GM18517 (cell line): Measurements from ENCODE around the gene PPM1F.

Experiments used
- ATAC-seq: cut with Tn5 transposase; IDR thresholded peaks from one replicate; pipeline ENCODE4 v1.9.1; 2021; ENCODE audit warnings: mild to moderate bottlenecking, moderate library complexity; ENCODE audit not compliant: unreplicated experiment

Gene PPM1F

DNA sequence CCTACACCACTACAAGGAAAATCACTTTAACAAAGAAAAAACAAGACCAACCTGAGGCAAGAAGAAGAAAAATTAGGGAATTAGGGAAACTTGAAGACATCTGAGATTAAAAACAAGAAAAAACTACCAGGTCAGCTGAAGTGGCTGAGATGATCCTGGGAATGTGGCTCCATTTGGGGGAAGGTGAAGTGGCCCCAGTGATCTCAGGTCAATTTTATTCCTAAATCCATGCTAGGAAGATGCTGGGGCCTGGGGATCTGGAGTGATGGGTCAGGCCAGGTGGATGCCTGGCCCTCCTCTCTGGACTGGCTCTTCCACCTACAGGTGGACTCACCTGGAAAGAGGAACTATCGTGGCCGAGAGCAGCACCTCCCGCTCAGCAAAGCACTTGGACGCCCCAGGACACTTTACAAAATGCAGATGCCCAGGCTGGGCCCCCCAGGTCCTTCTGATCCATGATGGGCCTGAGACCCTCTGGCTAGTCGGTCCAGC is 23.3 kb upstream of the PPM1F start:
- ATAC-seq = no peak

DNA sequence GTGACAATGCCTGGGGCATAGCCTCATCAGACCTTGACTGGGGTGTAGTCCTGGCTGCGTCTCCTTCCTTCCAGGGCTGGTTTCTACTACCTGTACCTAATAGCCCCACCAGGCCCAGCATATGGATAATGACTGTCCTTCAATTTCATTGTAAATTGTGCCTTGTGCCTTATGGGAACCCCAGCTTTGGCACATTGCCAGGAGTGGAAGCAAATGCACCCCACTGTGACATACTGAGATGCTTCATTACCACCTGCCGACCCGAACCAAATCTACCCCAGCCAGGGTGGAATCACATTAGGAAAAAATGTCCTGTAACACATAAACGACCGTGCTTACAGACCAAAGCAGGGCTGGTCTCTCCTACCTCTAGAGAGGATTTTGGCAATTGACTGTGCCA is 22.6 kb upstream of the PPM1F start:
- no peak for ATAC-seq

DNA sequence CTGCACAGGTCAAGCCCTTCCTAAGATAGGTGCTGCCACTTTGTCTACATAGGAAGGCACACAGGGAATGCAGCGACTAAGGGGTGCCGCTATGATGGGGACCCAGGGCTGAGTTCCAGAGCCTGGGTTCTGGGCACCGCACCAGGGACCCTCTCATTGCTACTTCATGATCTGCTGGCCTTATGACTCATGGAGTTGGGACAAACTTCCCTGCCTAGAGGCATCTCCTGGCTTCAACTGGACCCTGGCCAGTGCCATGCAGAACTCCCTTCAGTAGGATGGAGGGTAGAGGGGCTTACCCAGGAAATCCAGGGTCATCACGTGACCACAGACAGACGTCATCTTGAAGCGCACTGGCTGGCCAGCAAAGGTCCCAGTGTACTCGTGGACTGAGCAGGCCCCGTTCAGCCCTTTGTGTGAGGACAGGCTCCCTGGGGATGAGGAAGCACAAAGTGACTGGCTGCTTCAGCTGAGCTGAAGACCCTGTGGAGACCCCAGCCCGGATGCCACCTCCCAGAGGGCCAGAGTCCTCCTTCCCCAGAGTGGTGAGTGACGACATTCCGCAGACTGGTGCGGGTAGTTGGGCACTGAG is 21.5 kb upstream of the PPM1F start:
- no peak for ATAC-seq

DNA sequence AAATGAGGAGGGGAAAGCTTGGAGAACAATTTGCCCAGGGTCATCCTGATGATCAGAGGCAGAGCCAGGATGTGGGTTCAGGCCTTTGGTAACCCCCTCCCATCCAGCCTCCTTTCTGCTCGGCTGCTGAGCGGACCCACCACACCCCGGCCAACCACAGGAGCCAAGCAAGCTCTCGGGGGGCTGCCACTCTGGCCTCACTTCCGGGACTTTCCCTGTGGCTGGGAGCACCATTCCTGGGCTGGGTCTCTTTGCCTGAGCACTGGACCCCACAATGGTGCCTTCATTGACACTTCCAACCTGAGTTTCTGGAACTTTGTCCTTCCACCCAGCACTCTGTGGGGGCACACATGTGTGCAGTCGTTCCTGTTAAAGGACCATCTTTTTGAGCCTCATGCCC is 20.2 kb upstream of the PPM1F start:
- ATAC-seq = no peak

DNA sequence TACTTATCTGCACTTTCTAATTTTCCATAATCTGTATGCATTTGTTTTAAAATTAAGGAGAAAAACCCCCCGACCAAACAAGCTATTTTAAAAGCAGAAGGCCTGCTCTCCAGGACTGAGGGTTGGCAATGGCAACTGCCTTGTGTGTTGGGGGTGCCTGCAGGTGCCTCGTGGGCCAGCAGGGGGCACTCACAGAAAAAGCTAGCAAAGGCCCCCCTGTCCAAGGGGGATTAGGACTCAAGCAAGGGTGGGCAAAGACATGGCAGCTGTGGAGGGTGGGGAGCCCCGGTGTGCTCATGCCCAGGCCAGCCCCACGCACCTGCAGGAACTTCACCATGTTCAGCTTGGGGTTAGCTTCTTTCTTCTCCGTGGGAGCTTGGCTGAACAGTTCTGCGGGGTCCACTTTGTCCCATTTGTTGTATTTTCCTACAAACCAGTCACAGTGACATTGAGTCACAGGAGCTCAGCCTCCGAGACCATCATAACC is 19.7 kb upstream of the PPM1F start:
- no peak for ATAC-seq

DNA sequence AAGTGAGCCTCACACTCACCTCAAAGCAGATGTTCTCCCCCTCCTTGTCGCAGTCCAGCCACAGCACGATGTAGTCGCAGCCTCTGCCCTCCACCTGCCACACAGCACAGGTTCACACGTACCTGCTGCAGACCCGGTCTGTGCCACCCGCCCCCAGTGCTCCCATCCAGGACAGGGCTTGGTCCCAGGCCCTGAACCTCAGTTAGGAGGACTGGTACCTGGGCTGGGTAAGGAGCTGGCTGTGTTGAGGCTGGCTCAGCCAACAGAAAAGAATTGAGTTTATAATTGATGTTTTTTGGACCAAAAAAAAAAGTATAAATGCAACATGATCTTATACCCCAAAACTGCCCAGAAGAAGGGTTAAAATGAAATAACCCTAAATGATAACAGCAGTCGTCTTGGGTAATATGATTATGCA is 19.2 kb upstream of the PPM1F start:
- no peak for ATAC-seq

DNA sequence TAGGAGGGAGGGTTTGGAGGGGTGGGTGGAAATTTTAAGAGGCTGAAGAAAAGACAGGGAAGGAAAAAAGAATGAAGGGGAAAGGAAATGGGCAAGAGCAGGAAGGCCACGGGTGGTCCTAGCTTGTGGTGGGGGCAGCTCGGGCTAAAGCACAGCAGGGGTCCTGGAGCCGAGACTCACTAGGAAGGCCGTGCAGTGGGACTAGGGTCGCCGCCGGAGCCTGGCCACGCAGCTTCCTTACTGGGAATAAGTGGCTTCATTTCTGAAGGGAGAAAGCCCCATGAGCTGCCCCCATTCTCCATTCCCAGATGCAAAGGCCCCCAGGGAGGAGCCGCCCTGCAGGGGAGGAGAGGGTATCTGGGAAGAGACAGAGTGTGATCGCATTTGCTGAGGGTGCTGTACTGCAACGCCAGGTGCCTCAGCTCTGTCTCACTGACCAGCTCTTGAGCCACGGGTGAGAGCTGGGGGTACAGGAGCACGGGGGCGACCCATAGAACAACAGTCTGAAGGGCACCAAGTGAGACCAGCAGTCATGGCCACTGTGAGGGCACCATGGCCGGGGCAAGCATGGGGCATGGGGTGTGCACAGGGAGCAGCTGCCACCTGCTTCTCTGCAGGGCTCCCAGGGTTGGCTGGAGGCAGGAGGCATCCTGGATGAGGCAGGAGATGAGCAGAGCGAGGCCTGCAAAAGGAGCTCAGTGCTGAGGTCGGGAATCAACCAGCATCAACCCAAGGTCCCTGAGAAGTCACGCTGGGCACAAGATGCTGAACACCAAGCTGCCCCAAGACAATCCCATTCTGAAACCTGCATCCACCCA is 18.4 kb upstream of the PPM1F start:
- no peak for ATAC-seq

DNA sequence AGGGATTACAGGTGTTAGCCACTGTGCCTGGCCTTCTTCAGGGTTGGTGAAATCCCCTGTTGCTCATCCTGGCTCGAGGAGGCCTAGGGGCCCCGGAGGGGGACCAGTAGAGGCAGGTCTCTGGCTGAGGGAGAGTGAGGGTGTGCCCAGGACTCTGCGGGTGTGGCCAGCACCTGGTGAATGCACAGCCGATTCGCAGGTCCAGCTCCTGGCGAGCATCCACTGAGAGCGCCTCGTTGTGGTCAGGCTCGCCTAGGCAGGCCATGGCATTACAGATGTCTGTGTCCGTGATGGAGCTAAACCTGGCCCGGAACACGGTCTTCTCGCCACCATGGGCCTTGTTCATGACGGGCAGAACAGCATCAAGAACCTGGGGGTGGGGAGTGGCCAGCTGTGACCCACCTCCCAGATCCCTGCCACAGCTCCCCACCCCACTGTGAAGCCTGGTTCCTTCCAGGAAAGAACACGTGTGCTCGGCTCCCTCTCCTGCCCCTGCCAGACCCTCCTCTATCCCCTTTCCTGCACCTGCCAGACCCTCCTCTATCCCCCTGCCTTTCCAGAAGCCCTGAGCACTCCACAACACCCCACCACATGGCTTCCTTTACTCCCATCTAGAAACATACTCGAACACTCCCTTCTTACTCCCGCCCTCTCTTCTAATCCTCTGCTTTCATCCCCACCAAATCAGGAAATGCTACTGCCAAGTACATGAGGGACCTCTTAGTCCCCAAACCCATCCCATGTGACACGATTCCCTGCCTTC is 17.6 kb upstream of the PPM1F start:
- ATAC-seq = no peak

DNA sequence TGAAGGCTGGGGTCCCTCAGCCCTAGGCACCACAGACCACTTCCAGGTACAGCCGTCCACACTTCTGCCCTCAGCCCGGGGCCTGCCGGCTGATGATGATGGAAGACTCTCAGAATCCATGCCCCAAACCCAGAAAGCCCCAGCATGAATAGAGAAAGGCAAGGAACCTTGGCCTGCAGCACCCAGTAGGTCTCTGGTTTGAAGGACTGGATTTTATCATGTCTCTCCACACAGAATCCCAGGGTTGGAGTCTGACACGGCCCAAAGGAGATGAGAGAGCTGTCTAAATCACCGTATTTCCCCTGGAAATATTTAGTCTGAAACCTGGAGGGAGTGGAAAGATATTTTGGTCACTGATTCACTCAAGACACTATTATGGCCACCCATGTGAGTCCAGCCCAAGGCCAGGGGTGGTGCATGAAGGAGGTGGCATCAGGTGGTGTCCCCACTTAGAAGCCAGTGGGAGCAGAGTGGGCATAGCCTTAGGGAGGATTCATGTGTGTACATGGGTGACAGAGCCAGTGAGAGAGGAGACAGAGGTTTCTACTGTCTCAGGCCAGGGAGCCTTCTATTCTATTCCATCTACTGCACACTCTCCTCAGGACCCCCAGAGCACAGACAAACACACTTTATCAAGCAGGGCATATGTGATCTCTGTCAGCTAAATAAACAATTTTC is 15.9 kb upstream of the PPM1F start:
- ATAC-seq = no peak

DNA sequence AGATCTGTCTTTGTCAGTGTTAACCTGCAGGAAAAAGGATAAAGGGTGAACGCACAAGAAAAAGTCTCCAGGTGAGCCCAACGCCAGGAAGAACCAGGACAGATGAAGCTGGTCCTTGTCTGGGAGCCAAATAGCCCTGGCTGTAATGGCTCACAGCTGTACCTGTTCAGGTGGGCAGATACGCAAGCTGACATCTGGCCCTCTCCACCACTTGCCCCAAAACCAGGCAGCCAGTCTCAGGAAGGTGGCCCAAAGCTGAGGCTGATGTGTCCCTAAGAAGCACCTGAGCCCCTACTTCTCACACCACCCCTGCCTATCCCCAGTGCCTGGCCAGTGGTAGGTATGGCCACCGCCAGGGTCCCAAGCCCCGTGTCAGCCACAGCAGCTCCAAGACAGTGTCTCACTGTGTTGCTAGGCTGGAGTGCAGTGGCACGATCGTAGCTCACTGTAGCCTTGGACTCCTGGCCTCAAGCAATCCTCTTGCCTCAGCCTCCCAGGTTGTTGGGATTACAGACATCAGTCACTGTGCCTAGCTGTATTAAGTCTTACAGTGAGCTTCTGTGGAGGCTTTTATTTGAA is 15.1 kb upstream of the PPM1F start:
- ATAC-seq = no peak

DNA sequence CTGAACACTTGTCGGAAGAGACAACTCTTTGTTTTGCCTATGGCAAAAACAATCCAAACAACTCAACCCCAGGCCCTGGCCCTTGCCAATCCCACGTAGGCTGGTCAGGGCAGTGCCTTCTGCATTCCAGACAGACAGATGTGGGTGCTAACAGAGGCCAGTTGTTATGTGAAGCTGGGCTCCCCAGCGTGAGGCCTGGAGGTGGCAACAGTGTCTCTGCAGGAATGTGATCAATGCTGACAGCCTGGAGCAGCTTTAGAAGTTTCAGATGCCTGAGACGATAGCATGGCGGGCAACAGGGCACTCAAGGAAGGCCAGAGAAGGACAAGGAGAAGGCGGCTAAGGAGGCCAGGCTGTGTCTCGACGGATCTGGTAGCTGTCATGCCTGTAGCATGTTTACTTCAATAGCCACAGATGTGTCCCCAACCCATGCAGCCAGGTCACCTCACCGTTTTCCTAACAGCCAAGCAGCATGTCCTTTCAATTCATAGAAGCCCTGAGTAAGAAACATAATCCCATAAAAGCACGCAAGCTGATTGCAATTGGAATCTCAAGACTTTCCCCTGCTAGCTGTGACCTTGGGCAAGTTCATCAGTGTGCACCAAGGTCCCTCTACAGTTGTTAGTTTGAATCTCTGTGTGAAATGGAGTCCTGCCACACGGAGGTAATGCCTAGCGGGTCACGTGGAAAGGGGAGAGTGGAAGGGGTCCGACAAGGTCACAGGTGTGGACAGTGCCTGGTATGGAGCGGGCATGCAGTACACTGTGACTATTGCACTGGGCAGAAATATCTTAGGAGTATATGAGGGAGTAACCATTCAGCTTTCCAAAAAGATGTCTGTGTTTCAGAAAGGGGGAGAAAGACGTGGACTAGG is 14.2 kb upstream of the PPM1F start:
- ATAC-seq = no peak

DNA sequence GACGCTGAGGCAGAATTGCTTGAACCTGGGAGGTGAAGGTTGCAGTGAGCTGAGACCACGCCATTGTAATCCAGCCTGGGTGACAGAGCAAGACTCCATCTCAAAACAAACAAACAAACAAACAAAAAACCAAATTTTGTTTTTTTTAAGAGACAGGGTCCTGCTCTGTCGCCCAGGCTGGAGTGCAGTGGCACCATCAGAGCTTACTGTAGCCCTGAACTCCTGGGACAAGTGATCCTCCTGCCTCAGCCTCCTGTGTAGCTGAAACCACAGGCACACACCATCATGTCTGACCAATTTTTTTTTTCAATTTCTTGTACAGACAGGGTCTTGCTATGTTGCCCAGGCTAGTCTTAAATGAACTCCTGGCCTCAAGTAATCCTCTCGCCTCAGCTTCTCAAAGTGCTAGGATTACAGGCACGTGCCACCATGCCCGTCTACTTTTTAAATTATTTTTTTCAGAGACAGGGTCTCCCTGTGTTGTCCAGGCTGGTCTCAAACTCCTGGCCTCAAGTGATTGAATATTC is 13.2 kb upstream of the PPM1F start:
- ATAC-seq = no peak

DNA sequence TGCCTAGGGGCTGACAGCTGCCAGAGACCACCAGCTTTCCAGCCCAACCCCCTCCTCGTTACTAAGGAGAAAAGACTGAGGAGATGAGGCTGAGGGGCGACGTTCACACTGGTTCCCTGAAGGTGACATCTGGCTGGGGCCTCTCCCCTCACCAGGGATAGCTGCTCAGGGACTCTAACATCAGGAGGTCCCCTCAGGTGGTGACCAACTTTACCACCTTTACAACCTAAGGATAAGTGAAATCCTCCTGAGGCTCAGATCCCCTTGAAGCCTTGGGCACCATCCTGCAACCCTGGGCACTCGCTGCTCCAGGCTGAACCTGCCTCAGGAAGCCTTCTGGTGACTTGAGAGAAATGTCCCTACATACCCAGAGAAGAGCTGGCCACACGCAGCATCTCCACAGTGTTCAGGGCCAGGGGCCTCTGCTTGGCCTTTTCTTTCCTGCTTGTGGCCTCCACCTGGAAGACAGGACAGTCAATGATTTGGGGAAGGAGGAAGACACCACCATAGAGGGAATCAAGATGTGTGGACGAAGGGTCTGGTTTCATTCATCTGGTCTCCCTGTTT is 12.4 kb upstream of the PPM1F start:
- ATAC-seq = no peak

DNA sequence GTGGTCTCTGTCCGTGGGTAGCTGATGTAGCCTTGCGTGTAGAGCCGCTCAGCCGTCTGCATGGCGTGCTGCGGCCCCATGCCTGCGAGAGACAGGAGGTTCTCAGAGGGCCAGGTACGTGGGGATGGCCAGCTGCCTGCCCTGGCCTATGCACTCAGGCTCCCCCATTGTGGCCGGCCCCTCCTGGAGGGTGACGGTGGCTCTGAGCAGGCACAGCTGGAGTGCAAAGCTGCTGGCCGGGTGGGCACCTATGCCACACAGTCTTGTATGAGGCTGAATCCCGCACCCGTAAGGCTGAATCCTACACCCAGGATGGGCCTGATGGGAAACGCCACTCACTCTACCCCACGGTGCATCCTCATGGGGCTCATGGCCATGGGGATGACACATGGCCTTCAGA is 11.6 kb upstream of the PPM1F start:
- ATAC-seq = no peak

DNA sequence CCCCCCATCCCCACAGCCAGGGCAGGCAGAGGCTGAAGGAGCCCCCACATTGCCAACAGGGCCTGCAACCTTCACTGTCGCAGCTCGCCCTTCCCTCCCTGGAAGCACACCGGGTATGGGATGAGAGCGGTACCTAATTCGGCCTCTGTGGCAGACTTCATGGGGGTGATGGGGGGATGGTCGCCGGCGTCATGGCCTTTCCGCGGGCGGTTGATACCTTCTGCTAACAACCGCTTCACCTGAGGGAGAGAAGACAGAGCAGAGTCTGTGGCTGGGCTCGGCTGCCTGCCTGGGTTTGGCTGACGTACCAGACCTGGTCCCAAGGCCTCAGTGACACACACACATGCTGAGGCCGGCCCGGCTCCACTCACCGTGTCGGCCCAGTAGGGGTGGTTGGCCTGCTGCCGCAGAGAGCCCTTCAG is 11.2 kb upstream of the PPM1F start:
- ATAC-seq = no peak

DNA sequence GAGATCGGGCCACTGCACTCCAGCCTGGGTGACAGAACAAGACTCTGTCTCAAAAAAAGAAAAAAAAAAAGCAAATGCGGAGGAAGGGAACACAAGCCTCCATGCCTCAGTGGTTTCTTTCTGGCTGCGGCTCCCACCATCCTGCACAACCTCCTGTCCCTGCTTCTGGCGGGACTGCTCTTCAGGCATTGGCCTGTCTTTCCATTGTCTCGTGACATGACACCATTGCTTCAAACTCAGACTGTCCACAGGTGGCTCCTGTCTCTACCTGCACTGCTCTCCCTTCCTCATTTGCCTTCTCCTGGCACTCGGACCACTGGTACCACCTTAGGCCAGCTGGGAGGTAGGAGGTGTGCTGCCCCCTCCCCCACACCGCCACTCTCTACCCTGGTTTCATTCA is 10.6 kb upstream of the PPM1F start:
- no peak for ATAC-seq

DNA sequence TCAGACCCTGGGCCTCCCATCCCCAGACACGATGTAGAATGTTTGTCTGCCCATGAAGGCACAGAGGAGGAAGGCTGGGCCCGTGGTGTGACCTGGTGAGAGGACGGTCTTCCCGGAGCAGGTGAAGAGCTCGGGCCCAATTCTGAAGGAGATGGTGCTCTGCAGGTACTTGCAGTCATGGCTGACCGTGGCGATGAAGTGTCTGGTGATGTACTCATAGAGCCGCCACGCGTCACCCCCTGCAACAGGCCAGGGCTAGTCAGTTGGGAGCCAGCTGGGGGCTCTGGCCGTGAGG is 10.0 kb upstream of the PPM1F start:
- no peak for ATAC-seq

DNA sequence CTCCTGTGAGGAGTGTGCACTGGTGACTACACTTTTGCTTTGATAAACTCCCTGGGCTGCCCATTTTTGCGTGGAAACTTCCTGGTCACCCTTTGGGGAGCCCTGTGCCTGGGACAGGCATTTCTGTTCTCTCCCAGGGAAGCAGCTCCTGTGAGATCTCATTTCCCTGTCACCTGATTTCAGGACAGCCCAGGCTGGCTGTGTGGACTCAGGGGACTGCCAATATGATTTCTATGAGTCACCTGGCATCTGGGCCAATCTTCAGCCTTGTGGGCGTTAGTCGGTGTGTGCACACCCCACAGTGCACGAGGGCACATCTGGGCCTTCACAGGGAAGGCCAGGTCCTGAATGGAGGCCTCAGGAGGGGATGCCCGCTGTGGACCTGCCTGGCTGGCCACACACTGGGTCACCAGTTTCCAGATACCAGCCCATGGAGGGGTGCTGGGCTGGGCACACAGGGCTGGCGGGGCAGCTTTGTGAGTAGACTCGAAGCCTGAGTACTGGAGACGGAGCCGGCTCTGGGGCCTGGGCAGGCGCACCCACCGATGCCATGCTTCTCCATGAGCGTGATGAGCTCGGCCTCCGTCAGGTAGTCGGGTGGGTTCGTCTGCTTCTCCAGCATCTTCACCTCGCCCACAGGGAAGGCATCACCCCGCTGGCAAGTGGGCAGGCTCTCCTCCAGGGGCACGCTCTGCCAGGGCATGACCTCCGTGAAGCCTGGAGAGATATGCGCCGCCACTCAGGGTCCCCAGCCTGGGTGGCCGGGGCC is 9.4 kb upstream of the PPM1F start:
- no peak for ATAC-seq
